Glutamatergic neuron (in vitro differentiated cells): Measurements from ENCODE around the gene ROMO1. TPM values are rescaled to one million over a fixed set of nuclear protein-coding genes. Genes with fewer than 3 reads are reported as not detected.
"Not testable (repeated sequence)": the region's sequence is repeated elsewhere in the genome, so short reads cannot be mapped to it uniquely, and the experiment has no call there.

Experiments used
- DNase-seq: peaks from one replicate; pipeline ENCODE4 v3.0.0; 2022
- H3K27ac Mint-ChIP-seq: one replicate; pipeline ENCODE4 v1.8.0; 2020; ENCODE audit warnings: mild to moderate bottlenecking, mixed read lengths, inconsistent platforms; ENCODE audit not compliant: unreplicated experiment
- H3K27me3 Mint-ChIP-seq: one replicate; pipeline ENCODE4 v1.8.0; 2020; ENCODE audit warnings: mild to moderate bottlenecking, moderate library complexity, mixed read lengths, inconsistent platforms; ENCODE audit not compliant: unreplicated experiment
- H3K36me3 Mint-ChIP-seq: one replicate; pipeline ENCODE4 v1.8.0; 2020; ENCODE audit warnings: mild to moderate bottlenecking, mixed read lengths, inconsistent platforms; ENCODE audit not compliant: unreplicated experiment
- H3K4me1 Mint-ChIP-seq: one replicate; pipeline ENCODE4 v1.8.0; 2020; ENCODE audit warnings: mild to moderate bottlenecking, low read depth, mixed read lengths, inconsistent platforms; ENCODE audit not compliant: unreplicated experiment
- H3K4me3 Mint-ChIP-seq: one replicate; pipeline ENCODE4 v1.8.0; 2020; ENCODE audit warnings: mild to moderate bottlenecking, mixed read lengths, inconsistent platforms; ENCODE audit not compliant: unreplicated experiment
- H3K9me3 Mint-ChIP-seq: one replicate; pipeline ENCODE4 v1.8.0; 2020; ENCODE audit warnings: mild to moderate bottlenecking, moderate library complexity, mixed read lengths, inconsistent platforms; ENCODE audit not compliant: unreplicated experiment
- CTCF ChIP-seq: fragments of 200-600 bp; sonication (generic); IDR thresholded peaks from one replicate; pipeline ENCODE4 v1.5.0; 2021; ENCODE audit not compliant: partially characterized antibody, unreplicated experiment
- total RNA-seq: library from RNA; stranded (reverse); fragmentation: NEBNext Ultra II Directional; extraction: Animal tissue kit (Norgen Biotek cat#: 25700); gene quantifications from one replicate; pipeline ENCODE4 v1.2.1, GENCODE V29; 2021; ENCODE audit not compliant: unreplicated experiment

Gene ROMO1
- total RNA-seq, 1 donor from 2014 or later: 103 TPM

- Mint-ChIP-seq H3K4me1 (peaks cover 5% of the 10 kb centered on the region), H3K9me3 (no peaks in the 10 kb centered on the region), H3K27ac (no peak overlapping the region), H3K36me3 (no peaks in the 10 kb centered on the region), H3K4me3 (no peak overlapping the region), H3K27me3 (peaks cover 3% of the 10 kb centered on the region)
- no peak for DNase-seq
- no peak for TF ChIP-seq CTCF
These were observed 5.5 kb downstream of the ROMO1 start for GRCh38 chr20:35704514-35705261.

- H3K27me3 Mint-ChIP-seq, H3K4me3 Mint-ChIP-seq, H3K4me1 Mint-ChIP-seq, H3K27ac Mint-ChIP-seq, H3K9me3 Mint-ChIP-seq, H3K36me3 Mint-ChIP-seq, DNase-seq: not testable (repeated sequence)
These were observed 6.7 kb downstream of the ROMO1 start for GRCh38 chr20:35705894-35706293.

- not testable (repeated sequence) for DNase-seq, H3K36me3 Mint-ChIP-seq
These were observed 7.7 kb downstream of the ROMO1 start for GRCh38 chr20:35706591-35707529.

GRCh38 chr20:35708502-35708901 is 9.3 kb downstream of the ROMO1 start:
- peaks cover 3% of the 10 kb centered on the region for H3K27me3 Mint-ChIP-seq
- H3K4me3 Mint-ChIP-seq: no peak overlapping the region
- no peaks in the 10 kb centered on the region for H3K36me3 Mint-ChIP-seq
- no peak overlapping the region for H3K27ac Mint-ChIP-seq
- no peak for TF ChIP-seq CTCF
- DNase-seq: no peak
- peaks cover 3% of the 10 kb centered on the region for H3K4me1 Mint-ChIP-seq
- peaks cover 2% of the 10 kb centered on the region for H3K9me3 Mint-ChIP-seq

More at GRCh38 chr20:35706591-35707529, 7.7 kb downstream of the ROMO1 start:
- not testable (repeated sequence) for H3K27me3 Mint-ChIP-seq, H3K4me3 Mint-ChIP-seq, H3K27ac Mint-ChIP-seq, H3K4me1 Mint-ChIP-seq, H3K9me3 Mint-ChIP-seq

GRCh38 chr20:35709259-35709658 is 10.1 kb downstream of the ROMO1 start:
- no peak for TF ChIP-seq CTCF
- Mint-ChIP-seq H3K4me1 (peaks cover 3% of the 10 kb centered on the region), H3K27me3 (peaks cover 3% of the 10 kb centered on the region), H3K4me3 (no peak overlapping the region), H3K9me3 (peaks cover 2% of the 10 kb centered on the region), H3K36me3 (no peaks in the 10 kb centered on the region), H3K27ac (no peak overlapping the region)
- no peak for DNase-seq

- no peak for DNase-seq
- no peak for TF ChIP-seq CTCF
- H3K4me1 Mint-ChIP-seq: peaks cover 3% of the 10 kb centered on the region
- H3K9me3 Mint-ChIP-seq: peaks cover 2% of the 10 kb centered on the region
- no peak overlapping the region for H3K4me3 Mint-ChIP-seq
- H3K36me3 Mint-ChIP-seq: no peaks in the 10 kb centered on the region
- H3K27me3 Mint-ChIP-seq: peaks cover 3% of the 10 kb centered on the region
- no peak overlapping the region for H3K27ac Mint-ChIP-seq
These were observed 10.8 kb downstream of the ROMO1 start for GRCh38 chr20:35710039-35710438.
